PFSK-1 (cell line): Measurements from ENCODE around the gene ZCCHC8.

Experiments used
- FOXP2 ChIP-seq: optimal IDR thresholded peaks from 2 replicates; pipeline ENCODE3; 2011; ENCODE audit warnings: borderline replicate concordance, control low read depth, inconsistent platforms; ENCODE audit not compliant: insufficient read depth; ENCODE audit errors: extremely low read length, extremely low read depth
- POLR2AphosphoS5 ChIP-seq: IDR thresholded peaks from 2 replicates; pipeline ENCODE4 v1.6.1; 2012; ENCODE audit warnings: low read depth, mild to moderate bottlenecking, control low read depth, low read length, moderate library complexity
- SIN3A ChIP-seq: IDR thresholded peaks from 2 replicates; pipeline ENCODE4 v1.6.1; 2012; ENCODE audit warnings: mild to moderate bottlenecking, low read length, moderate library complexity, borderline replicate concordance; ENCODE audit not compliant: insufficient read depth
- TAF1 ChIP-seq: IDR thresholded peaks from 2 replicates; pipeline ENCODE4 v1.6.1; 2012; ENCODE audit warnings: low read length, control low read depth, borderline replicate concordance; ENCODE audit not compliant: insufficient read depth
- TF ChIP-seq, protein P1 (sequence below), 2 experiments: IDR thresholded peaks; 2 replicates each; pipeline versions ENCODE4 v1.6.1 to v1.8.0; 2011 to 2012; ENCODE audit warnings: low read depth in 2 of 2, low read length in 2 of 2, control low read depth in 1 of 2, inconsistent platforms in 1 of 2, mild to moderate bottlenecking in 1 of 2, moderate library complexity in 1 of 2; ENCODE audit not compliant: insufficient read depth in 1 of 2

ZCCHC8 gene

DNA sequence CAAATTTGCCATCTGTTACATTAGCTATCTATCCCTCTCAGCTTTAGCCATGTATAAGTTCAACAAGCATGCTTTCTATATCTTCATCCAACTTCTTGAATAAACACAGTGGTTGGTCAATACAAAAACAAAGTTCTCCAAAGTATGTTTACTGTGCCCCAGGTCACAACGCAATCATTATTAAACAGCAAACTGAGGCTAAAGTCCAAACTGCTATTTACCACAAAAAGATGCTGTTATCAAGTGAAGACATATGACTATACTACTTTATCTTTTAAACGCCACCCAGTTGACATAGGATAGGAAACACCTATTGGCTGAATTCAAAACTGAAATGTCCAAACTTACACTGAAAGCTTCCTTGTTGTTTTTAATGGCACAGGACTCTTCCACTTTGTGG is 11.7 kb downstream of the ZCCHC8 start:
- no peak for TF ChIP-seq TAF1
- TF ChIP-seq, protein P1, sequence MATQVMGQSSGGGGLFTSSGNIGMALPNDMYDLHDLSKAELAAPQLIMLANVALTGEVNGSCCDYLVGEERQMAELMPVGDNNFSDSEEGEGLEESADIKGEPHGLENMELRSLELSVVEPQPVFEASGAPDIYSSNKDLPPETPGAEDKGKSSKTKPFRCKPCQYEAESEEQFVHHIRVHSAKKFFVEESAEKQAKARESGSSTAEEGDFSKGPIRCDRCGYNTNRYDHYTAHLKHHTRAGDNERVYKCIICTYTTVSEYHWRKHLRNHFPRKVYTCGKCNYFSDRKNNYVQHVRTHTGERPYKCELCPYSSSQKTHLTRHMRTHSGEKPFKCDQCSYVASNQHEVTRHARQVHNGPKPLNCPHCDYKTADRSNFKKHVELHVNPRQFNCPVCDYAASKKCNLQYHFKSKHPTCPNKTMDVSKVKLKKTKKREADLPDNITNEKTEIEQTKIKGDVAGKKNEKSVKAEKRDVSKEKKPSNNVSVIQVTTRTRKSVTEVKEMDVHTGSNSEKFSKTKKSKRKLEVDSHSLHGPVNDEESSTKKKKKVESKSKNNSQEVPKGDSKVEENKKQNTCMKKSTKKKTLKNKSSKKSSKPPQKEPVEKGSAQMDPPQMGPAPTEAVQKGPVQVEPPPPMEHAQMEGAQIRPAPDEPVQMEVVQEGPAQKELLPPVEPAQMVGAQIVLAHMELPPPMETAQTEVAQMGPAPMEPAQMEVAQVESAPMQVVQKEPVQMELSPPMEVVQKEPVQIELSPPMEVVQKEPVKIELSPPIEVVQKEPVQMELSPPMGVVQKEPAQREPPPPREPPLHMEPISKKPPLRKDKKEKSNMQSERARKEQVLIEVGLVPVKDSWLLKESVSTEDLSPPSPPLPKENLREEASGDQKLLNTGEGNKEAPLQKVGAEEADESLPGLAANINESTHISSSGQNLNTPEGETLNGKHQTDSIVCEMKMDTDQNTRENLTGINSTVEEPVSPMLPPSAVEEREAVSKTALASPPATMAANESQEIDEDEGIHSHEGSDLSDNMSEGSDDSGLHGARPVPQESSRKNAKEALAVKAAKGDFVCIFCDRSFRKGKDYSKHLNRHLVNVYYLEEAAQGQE (IDR thresholded peaks at IDR 0.05; ENCODE audit: insufficient read depth in 1 of 2, low read depth in 2 of 2, low read length in 2 of 2) = no peak
- TF ChIP-seq SIN3A = no peak
- no peak for TF ChIP-seq FOXP2
- TF ChIP-seq POLR2AphosphoS5 = no peak

DNA sequence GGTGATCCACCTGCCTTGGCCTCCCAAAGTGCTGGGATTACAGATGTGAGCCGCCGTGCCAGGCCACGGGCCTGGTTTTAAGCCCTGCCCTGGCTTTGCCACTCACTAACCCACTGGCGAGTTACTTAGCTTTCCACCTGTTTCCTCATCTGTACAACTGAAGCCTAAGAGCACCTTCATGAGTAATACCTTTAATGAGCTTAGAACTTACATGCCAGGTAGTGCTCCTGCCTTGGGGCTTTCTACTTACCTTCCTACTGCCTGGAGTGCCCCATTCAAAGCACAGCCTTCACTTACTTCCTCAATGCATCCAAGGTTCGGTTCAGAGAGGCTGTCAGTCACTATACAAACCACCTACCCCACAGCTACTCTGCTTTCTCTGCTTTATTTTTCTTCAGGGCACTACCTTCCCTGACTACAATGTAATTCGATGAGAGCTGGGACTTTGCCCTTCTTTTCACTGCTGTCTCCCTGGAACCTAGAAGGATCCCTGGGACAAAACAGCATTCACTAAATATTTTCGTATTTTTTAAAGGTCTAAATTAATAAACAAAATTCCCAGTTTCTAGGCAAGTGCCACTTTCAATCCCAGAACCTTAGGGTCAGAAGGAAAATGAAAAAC is 13.8 kb downstream of the ZCCHC8 start:
- TF ChIP-seq TAF1 (no peak), POLR2AphosphoS5 (no peak), SIN3A (no peak), FOXP2 (no peak)
- TF ChIP-seq, protein P1 (IDR thresholded peaks at IDR 0.05; ENCODE audit: insufficient read depth in 1 of 2, low read depth in 2 of 2, low read length in 2 of 2) = no peak

DNA sequence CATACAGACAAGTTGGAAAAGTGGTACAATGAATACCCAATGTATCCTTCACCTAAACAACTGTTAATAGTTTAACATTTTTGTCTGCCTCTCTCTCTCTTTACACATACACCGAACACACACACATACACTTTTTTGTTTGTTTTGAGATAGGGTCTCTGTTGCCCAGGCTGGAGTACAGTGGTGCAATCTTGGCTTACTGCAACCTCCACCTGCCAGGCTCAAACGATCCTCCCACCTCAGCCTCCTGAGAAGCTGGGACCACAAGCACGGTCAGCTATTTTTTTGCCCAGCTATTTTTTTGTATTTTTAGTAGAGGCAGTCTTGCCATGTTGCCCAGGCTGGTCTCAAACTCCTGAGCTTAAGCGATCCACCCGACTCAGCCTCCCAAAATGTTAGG is 16.8 kb downstream of the ZCCHC8 start:
- TF ChIP-seq FOXP2 (no peak), TAF1 (no peak), POLR2AphosphoS5 (no peak), SIN3A (no peak)
- TF ChIP-seq, protein P1 (IDR thresholded peaks at IDR 0.05; ENCODE audit: insufficient read depth in 1 of 2, low read depth in 2 of 2, low read length in 2 of 2) = no peak

DNA sequence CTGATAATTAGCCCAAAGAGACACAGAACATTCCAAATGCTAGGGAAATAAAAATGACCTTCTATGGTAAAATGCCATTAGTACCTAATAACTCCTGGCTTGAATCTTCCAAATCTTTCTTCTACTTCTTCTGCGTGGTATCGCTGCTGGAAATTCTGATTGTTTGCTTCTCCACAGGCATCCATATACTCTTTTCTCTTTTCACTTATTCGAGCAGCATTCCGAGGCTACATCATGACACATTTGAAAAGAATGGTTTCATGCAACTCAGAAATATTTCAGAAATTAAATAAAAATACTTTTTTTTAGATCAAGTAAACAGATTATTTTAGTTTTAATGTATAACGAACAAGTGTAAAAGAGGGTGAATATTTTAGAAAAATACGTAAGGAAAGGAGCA is 18.9 kb downstream of the ZCCHC8 start:
- TF ChIP-seq FOXP2 (no peak), TAF1 (no peak), SIN3A (no peak), POLR2AphosphoS5 (no peak)
- TF ChIP-seq, protein P1 (IDR thresholded peaks at IDR 0.05; ENCODE audit: insufficient read depth in 1 of 2, low read depth in 2 of 2, low read length in 2 of 2) = no peak
